Fibroblast of pulmonary artery (primary cell): ENCODE results near the gene TTC3.
"Not testable (repeated sequence)": the region's sequence is repeated elsewhere in the genome, so short reads cannot be mapped to it uniquely, and the experiment has no call there.

ENCODE experiments used
- DNase-seq: peaks from one replicate; pipeline ENCODE4 v3.0.0-alpha.2; 2010; ENCODE audit warnings: low read depth
- H3K4me3 ChIP-seq: replicated peaks from 2 replicates; pipeline ENCODE4 v1.5.1; 2011; ENCODE audit warnings: low read depth, mild to moderate bottlenecking, control low read depth, low read length, moderate library complexity
- TF ChIP-seq, protein P1 (sequence below): IDR thresholded peaks from 2 replicates; pipeline ENCODE4 v1.5.1; 2011; ENCODE audit warnings: mild to moderate bottlenecking, control low read depth, low read length, inconsistent platforms; ENCODE audit errors: missing control alignments

The TTC3 gene

DNA sequence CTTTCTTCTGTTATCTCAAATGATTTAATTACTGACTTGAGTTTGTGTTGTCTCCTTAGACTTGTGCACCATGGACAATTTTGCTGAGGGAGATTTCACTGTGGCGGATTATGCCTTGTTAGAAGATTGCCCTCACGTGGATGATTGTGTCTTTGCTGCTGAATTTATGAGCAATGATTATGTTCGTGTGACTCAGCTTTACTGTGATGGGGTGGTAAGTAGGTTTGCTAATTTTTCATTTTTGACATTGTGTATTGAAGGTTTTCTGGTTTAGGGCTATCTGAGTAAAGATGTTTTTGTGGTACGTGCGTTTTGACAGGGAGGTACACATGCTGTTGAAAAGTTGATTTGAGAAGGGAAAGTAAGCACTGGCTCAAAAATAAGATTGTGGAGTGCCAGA, 14.1 kb downstream of the TTC3 start:
- DNase-seq: peak; percentile 77

DNA sequence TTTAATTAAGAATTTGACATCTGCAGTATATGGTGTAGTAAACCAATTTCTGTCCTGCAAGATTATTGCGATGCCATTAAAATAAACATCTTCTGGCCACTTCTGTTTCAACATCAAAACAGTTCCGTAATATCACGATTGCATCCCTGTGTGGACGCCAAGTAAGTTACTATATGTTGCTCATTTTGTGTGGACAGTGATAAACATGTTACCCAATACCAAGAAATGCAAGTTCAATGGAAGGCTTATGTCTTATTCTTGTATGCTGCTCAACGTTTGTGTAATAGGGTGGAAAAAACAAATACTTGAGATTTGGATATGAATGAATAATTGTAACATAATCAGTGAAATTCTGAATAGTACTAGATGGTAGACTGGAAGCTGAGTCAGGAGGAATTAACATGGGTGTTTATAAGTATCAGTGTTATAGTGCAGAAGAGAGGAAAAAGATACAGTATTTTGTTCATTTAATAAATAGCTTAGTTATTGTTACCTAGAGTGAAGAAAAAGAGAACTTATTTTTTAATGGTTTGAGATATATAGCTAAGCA, 15.2 kb downstream of the TTC3 start:
- no peak overlapping the region for H3K4me3 ChIP-seq
- TF ChIP-seq, protein P1, sequence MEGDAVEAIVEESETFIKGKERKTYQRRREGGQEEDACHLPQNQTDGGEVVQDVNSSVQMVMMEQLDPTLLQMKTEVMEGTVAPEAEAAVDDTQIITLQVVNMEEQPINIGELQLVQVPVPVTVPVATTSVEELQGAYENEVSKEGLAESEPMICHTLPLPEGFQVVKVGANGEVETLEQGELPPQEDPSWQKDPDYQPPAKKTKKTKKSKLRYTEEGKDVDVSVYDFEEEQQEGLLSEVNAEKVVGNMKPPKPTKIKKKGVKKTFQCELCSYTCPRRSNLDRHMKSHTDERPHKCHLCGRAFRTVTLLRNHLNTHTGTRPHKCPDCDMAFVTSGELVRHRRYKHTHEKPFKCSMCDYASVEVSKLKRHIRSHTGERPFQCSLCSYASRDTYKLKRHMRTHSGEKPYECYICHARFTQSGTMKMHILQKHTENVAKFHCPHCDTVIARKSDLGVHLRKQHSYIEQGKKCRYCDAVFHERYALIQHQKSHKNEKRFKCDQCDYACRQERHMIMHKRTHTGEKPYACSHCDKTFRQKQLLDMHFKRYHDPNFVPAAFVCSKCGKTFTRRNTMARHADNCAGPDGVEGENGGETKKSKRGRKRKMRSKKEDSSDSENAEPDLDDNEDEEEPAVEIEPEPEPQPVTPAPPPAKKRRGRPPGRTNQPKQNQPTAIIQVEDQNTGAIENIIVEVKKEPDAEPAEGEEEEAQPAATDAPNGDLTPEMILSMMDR: no peak
- peak; percentile 57 for DNase-seq

More for the DNA sequence above, 14.1 kb downstream of the TTC3 start:
- H3K4me3 ChIP-seq: no peak overlapping the region
- TF ChIP-seq, protein P1: peak; percentile 56

DNA sequence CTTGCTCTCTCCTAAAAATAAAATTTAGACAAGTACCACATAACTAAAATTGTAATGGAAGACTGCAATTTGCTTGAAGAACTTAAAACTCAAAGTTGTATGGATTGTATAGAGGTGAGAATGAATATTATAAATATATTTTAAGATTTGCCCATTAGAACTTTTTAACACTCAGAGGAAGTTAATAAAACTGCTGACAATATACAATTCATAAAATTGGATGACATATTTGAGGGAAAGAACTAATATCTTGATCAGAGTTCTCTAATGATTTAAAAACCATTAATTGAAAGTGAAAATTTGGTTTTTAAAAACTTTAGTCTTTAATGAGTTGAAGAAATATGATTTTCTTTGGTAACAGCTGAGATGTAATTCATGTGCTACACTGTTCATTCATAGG, 20.9 kb downstream of the TTC3 start:
- no peak overlapping the region for H3K4me3 ChIP-seq
- TF ChIP-seq, protein P1: no peak
- no peak for DNase-seq

DNA sequence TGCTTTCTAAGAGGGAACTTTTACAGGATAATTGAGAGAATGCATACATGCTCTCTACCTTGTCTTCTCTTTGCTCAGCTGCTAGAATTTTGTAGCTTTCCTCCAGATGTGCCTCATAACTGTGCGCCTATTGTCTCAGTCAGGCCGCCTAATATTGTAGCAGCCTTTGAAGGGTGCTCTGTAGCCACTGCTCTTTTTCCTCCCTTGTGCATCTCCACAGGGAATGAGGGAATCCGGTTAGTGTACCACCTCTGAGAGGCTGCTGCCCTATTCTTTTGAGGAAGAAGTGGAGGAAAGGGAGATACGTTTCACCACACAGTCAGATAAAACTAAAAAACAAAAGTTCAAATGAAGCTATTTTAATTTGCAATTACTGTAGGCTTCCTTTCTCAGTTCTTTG, 22.8 kb downstream of the TTC3 start:
- no peak overlapping the region for H3K4me3 ChIP-seq
- no peak for DNase-seq
- TF ChIP-seq, protein P1: no peak

DNA sequence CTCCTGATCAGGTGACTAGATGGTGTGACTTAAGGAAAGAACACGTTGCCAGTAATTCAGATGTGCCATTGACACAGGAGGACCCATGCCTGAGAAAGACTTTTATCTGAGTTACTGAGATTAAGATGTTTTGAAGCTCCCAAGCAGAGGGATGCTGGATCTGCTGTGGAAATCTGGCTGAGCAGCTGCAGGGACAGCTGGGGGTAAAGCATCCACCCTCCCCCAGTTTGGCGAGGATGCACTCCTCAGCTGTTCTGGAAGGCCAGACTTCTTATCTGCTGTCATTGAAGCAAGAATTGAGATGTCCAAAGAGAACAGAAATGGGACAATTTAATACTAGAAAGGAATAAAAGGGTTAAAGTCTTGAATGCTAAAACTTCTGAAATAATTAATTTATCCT, 25.7 kb downstream of the TTC3 start:
- TF ChIP-seq, protein P1: no peak
- H3K4me3 ChIP-seq: no peak overlapping the region
- no peak for DNase-seq

DNA sequence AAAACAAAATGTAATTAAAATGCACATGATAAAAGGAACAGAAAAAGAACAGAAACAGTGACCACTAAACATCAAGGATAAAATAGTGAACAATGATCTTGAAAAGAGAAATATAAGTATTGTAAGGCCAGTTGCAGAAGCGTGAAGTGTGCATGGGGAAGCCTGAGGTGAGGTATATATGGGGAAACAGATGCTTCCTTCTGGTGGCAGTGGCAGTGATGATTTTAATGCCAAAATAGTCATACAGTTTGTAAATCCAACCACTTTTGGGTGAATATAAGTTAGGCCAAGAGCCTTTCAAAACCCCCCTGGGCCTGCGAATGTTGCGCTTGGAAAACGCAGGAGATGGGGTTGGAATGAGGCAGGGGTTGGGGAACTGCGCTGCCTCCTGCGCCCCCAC, 27.3 kb downstream of the TTC3 start:
- DNase-seq: no peak
- TF ChIP-seq, protein P1: no peak
- no peak overlapping the region for H3K4me3 ChIP-seq

DNA sequence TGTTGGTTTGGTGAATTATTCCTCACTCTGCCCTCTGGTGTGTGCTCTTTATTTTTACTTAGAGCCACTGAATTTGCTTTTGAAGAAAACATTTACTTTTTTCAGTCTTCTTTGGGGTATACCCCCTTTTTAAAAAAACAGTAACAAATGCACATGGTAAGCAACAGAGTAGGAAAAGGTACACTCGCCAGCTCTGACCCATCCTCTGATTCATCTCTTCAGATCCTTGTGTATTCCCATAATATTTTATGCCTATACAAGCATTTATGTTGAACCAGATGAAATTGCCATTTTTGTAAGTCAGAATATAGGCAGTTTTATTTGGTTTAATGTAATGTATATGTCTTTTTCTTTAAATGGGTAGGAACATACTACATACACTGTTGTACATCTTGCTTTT, 28.3 kb downstream of the TTC3 start:
- peak; percentile 14 for DNase-seq
- no peak overlapping the region for H3K4me3 ChIP-seq
- TF ChIP-seq, protein P1: no peak

DNA sequence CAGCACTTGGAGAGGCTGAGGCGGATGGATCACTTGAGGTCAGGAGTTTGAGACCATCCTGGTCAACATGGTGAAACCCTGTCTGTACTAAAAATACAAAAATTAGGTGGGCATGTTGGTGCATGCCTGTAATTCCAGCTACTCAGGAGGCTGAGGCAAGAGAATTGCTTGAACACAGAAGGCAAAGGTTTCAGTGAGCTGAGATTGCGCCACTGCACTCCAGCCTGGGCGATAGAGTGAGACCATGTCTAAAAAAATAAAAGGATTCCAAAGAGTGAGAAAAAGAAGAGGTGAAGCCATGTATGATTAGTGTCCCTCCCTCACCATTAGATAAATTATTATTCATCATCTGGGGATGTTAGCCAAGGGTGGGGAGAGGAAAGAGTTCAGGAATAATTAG, 29.7 kb downstream of the TTC3 start:
- DNase-seq: peak; percentile 10

More for the DNA sequence above, 29.7 kb downstream of the TTC3 start:
- not testable (repeated sequence) for H3K4me3 ChIP-seq
